Measurements from ENCODE around the gene TBC1D9.

Gene TBC1D9

GRCh38 chr4:140648716-140649308 lies 107.4 kb downstream of the TBC1D9 start:
- no peak for DNase-seq (ENCODE audit: low read depth)

- no peak for DNase-seq (ENCODE audit: low read depth)
These were observed 110.4 kb downstream of the TBC1D9 start for GRCh38 chr4:140645614-140646412.

- DNase-seq (ENCODE audit: low read depth) = no peak
These were observed 111.0 kb downstream of the TBC1D9 start for GRCh38 chr4:140645196-140645595.

- no peak for DNase-seq (ENCODE audit: low read depth)
These were observed 111.6 kb downstream of the TBC1D9 start for GRCh38 chr4:140644470-140645185.

GRCh38 chr4:140643571-140644055 lies 112.6 kb downstream of the TBC1D9 start:
- no peak for DNase-seq (ENCODE audit: low read depth)

- DNase-seq (ENCODE audit: low read depth) = no peak
These were observed 113.3 kb downstream of the TBC1D9 start for GRCh38 chr4:140642674-140643437.

- DNase-seq (ENCODE audit: low read depth) = no peak
These were observed 114.3 kb downstream of the TBC1D9 start for GRCh38 chr4:140641789-140642439.

GRCh38 chr4:140641105-140641555 lies 115.1 kb downstream of the TBC1D9 start:
- no peak for DNase-seq (ENCODE audit: low read depth)

GRCh38 chr4:140640150-140640748 lies 115.9 kb downstream of the TBC1D9 start:
- no peak for DNase-seq (ENCODE audit: low read depth)

GRCh38 chr4:140639066-140639465 lies 117.1 kb downstream of the TBC1D9 start:
- no peak for DNase-seq (ENCODE audit: low read depth)

GRCh38 chr4:140637836-140638235 lies 118.3 kb downstream of the TBC1D9 start:
- no peak for DNase-seq (ENCODE audit: low read depth)

- no peak for DNase-seq (ENCODE audit: low read depth)
These were observed 120.6 kb downstream of the TBC1D9 start for GRCh38 chr4:140635606-140636005.

- DNase-seq (ENCODE audit: low read depth) = no peak
These were observed 122.2 kb downstream of the TBC1D9 start for GRCh38 chr4:140633951-140634350.

- DNase-seq (ENCODE audit: low read depth) = no peak
These were observed 123.1 kb downstream of the TBC1D9 start for GRCh38 chr4:140633124-140633523.

GRCh38 chr4:140630246-140630645 lies 125.9 kb downstream of the TBC1D9 start:
- DNase-seq (ENCODE audit: low read depth) = no peak

GRCh38 chr4:140628016-140628415 lies 128.2 kb downstream of the TBC1D9 start:
- DNase-seq (ENCODE audit: low read depth) = no peak

GRCh38 chr4:140626661-140627376 lies 129.4 kb downstream of the TBC1D9 start:
- DNase-seq (ENCODE audit: low read depth) = no peak

GRCh38 chr4:140622333-140622958 lies 133.7 kb downstream of the TBC1D9 start:
- no peak for DNase-seq (ENCODE audit: low read depth)

- DNase-seq (ENCODE audit: low read depth) = no peak
These were observed 135.0 kb downstream of the TBC1D9 start for GRCh38 chr4:140621161-140621560.

Data from fibroblast of gingiva (primary cell).